HPDE6-E6E7 (cell line): ENCODE measurements around the gene ARHGDIG.
"Not testable (repeated sequence)": the region's sequence is repeated elsewhere in the genome, so short reads cannot be mapped to it uniquely, and the experiment has no call there.

Source experiments
- DNase-seq: peaks from one replicate; pipeline ENCODE4 v3.0.0; 2011; ENCODE audit warnings: missing footprints; ENCODE audit errors: extremely low spot score

Gene ARHGDIG

DNA sequence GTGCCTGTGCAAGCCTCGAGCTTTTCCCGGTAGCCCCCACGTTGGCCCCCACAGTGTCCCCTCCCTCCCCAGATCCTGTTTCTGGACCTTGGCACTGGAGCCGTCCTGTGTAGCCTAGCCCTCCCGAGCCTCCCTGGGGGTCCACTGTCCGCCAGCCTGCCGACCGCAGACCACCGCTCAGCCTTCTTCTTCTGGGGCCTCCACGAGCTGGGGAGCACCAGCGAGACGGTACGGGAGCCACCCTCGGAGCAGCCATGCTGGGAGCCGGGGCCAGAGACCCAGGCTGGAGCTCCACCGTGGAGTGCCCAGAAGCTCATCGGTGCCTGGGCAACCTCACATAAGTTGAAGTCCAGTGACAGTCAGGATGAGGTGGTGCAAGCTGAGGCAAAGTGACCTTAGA lies 16.4 kb upstream of the ARHGDIG start:
- no peak for DNase-seq

DNA sequence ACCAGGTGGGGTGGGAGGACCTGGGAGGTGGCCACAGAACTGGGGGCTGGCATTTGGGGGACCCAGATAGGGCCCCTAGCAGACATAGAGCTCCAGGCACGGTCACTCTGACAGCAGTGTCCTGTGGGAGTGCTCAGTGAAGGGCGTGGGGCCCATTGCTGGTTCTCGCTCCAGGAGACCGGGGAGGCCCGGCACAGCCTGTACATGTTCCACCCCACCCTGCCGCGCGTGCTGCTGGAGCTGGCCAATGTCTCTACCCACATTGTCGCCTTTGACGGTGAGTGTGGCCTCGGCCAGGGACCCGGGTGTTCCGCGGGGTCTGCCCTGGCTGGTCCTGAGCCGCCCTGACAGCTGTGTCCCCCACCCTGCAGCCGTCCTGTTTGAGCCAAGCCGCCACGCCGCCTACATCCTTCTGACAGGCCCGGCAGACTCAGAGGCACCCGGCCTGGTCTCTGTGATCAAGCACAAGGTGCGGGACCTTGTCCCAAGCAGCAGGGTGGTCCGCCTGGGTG lies 15.9 kb upstream of the ARHGDIG start:
- no peak for DNase-seq

DNA sequence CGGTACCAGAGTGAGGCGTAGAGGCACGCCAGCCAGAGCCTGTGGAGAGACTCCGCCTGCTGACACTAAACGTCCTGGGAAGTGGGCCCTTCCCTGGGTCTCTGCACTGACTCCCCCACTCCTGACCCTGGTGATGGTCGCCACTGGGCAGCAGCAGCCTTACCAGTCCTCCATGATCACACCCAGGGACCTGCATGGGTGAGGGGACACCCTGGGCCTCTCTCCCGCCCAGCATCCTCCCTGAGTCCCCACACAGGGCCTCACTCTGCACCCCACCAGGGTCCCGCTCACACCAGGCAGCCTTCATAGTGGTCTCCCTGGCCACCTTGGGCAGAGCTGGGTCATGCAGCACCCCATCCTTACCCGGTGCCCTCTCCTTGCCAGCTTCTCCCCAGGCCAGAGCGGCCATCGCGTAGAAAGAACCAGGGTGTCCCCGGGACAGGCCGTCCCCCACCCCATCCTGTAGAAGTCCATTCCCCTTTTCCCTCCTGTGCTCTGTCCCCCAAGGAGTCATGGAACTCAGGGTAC lies 15.3 kb upstream of the ARHGDIG start:
- no peak for DNase-seq

DNA sequence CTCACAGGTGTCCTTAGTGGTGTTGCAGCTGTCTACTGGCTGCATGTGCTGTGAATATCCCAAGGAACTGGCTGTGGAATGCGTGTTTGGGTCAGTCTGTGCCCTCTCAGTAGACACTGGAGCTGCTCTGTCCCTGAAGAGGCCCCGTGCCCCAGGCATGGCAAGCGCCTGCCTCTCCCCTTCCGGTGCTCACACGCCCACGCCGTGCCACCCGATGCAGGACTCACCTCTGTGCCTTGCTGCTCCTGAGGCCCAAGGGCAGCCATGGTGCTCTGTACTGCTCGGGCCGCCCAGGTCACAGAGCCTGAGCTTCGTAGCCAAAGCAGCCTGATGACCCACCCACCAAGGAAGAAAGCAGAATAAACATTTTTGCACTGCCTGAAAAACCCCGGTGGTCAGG lies 14.7 kb upstream of the ARHGDIG start:
- DNase-seq = no peak

DNA sequence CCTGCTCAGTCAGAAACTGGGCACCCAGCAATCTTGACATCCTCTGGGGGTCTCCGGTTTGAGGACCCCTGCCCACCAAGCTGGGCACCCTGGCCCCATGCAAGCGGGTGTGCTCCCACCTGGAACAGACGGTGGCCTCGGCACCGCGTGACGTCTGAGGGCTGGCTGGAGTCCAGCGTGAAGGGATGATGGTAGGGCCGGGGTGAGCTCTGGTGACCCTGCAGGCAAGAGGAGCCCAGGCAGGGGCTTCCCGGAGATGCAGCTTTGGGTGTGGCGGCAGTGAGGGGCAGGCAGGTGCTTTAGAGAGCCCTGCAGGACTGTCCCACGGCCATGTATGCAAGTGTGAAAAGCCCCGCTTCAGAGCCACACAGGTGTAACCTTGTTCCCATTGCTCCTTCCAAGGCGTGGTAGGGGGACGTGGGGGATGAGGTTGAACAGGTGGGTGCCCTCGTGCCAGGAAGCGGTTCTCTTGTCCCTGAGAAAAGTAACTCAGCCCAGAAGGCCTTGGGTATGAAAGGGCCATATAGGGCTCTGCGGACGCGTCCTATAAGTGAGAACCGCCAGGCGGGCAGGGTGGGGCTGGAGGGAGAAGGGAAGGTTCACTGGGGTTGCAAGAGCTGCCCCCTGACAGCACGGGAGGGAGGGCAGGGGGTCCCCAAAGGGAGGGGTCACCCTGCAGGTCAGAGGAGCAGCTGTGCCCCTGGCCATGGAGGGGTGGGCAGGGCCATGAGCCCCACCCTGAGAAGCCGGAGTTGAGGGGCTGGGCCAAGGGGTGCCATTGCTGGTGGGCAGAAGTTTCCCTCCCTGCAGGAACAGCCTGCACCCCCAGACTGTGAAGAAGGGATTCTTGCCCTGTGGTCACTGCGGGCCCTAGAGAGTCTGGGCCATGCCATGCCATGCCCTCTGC lies 13.9 kb upstream of the ARHGDIG start:
- DNase-seq = no peak

DNA sequence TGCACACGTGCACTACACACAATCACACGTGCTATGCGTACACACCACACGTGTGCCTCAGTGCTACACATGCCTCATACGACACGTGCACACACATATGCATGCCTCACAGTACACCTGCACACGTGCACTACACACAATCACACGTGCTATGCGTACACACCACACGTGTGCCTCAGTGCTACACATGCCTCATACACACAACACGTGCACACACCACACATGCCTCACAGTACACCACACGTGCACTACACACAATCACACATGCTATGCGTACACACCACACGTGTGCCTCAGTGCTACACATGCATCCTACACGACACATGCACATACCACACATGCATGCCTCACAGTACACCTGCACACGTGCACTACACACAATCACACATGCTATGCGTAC lies 12.8 kb upstream of the ARHGDIG start:
- DNase-seq = not testable (repeated sequence)

DNA sequence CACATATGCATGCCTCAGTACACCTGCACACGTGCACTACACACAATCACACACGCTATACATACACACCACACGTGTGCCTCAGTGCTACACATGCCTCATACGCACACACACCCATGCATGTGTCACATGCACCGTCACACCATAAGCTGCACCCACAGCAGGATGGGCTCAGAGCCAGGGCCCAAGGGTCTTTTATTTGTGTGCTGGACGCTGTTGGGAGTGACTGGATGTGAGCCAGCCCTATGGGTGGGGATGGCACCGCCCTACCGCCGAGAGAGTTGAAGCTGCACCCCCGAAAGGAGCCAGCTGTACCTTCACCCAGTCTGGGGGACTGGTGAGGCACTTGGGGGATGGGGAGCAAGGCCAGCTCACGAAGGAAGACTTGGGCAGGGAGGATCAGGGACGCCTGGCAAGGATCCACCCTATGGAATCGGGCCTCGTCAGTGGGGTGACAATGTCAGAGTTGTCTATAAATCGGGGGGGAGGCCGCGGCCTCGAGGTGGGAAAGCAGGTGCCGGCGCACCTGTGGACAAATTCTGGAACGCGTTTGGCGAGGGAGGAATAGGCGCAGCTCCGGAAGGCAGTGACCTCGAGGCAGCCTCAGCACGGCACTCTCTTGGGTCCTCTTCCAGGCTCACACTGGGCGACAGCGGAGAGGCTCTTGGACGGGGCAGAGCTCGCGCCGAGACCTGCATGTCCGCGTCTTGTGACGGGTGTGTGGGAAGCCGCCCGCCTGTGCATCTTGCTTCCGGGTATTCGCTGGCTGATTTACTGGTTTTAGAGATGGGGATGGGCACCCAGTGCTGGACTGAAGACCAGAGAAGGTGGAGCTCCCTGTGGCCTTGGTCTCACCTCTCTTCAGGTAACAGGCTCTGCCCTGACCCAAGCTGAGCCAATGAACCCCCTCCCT lies 12.0 kb upstream of the ARHGDIG start:
- no peak for DNase-seq

DNA sequence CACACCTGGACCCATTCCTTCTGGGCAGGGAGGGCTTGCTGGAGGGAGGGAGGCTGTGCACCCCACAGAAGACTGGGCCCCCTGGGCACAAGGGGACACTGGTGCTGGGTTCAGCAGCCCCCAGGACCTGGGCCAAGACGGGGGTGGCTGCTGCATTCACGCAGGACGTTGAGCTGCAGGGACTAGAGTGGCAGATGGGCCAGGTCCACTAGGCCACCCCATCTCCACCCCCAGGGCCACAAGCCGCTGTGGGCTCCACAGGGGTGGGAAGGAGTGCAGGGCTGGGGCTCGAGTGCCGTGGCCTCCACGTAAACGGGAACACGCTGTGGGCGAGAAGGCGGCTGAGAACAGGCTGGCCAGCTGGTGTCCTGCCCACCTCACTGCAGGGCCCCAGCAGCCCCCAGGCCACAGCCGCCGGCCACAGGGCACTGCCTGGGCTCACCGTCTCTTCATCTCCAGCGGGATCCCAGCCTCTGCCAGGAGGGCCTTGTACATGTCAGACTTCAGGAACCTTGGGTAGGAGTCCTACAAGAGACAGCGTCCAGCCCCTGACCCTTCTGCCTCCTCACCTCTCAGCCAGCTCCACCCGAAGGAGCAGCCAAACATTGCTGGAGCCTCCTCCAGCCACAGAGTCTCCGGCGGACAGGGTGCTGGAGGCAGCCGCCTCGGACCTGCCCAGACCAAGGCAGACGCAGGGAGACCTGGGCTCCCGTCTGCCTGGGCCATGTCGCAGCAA lies 11.2 kb upstream of the ARHGDIG start:
- no peak for DNase-seq

DNA sequence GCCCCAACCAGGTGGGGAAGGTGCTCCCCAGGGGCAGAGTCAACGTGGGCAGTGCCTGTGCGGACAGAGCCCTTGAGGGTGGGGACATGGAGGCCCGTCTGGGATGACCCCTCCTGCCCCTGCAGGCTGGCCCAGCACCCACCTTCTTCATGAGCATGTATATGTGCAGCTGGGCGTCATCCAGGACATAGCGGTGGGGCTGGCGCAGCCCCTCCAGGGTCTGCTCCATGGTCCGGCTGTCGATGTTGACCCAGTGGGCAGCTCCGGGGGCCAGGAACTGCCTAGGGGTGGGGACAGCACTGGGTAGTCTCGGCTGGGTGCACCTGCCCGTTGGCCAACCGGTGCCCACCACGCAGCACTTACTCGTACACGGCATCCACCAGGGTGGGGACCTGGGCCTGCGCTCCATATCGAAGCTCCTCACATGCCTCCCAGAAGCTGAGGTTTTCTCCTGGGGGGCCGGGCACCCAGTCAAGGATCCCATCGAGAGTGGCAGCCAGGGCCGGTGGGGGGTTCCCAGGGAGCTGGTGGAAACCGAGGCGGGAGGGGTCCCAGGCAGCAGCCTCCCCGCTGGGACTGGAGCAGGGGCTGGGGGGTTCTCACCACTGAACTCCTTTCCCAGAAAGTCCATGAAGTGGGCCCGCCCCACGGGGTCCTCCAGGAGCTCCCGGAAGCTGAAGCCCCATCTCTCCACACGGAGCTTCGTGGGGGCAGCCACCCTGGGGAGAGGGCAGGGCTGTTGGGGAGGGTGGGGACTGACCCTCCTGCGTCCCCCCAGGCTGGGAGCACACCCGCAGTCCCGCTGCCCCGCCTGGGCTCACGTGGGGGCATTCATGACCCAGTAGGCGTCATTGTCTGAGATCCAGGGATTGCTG lies 9.8 kb upstream of the ARHGDIG start:
- no peak for DNase-seq

DNA sequence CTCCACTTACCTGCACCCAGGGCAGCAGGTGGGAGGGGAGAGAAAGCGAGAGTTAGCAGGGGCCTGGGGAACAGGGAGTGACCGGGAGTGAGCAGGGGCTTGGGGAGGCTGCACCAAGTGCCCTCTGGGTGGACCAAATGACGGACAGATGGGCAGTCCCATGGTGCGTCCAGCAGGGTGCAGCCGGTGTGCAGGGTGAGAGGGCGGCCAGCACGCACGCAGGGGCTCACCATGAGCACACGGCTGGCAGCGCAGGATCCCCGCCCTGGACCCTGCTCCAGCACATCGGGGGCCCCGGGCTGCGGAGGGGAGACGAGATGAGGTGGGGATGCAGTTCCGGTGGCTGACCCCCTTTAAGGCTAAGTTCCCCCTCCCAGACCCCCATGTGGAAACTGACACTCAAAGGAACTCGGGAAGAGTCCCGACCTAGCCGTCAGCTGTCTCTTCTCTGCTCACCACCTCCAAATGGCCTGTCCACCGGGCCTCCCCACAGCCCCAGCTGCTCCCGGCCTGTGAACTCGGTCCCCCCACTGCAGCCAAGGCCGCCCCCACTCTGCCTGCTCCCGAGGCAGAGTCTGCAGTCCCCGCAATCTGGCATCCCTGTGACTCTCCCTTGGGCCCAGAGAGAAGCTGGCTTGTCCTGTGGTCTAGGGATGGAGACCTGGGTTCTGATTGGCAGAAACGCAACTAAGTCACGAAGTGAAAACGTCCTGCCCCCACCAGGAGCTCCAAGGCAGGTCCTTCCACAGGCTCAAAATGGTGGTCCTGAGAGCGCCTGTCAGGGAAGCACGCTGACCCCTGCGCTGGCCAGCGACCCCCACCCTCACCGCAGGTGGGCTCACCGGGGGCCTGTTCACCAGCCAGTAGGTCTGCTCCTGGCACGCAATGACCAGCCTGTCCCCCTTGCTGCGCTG lies 7.5 kb upstream of the ARHGDIG start:
- DNase-seq = no peak

DNA sequence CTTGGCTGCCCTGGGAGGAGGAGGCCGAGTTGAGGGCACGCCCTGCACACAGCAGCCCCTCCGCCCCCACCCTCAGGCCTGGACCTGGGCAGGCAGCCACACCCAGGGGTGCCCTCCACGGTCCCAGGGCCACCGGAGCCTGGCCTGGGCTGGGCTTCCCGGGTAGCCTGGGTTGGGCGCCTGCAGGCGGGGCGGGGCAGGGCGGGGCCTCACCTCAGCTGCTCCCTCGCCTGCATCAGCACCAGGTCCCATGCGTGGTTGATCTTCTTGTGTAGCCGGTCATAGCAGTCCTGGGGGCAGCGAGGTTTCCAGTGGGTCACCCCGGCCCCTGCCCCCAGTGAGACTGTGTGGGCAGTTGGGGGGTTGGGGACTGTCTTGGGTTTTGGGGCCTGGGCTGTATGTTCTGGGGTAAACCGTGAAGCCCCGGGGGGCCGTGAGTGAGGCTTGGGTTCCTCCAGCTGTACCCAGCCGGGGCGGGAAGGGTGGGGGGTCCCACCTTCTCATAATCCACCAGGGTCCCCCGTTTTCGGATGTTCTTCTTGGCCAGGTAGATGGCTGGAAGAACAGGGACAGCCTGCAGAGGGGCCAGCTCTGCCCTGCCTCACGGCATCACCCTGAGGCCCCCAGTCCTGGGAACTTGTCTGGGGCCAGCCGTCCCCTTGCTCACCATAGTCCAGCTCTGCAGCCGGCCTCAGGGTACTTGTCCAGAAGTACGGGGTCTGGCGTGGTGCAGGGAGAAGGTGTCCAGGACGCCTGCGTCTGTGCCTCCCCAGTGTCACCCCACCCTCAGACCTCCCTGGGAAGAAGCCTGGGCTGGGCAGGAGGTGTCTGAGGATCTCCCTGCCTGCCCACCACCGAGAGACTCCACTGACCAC lies 6.6 kb upstream of the ARHGDIG start:
- peak; percentile 53 for DNase-seq

DNA sequence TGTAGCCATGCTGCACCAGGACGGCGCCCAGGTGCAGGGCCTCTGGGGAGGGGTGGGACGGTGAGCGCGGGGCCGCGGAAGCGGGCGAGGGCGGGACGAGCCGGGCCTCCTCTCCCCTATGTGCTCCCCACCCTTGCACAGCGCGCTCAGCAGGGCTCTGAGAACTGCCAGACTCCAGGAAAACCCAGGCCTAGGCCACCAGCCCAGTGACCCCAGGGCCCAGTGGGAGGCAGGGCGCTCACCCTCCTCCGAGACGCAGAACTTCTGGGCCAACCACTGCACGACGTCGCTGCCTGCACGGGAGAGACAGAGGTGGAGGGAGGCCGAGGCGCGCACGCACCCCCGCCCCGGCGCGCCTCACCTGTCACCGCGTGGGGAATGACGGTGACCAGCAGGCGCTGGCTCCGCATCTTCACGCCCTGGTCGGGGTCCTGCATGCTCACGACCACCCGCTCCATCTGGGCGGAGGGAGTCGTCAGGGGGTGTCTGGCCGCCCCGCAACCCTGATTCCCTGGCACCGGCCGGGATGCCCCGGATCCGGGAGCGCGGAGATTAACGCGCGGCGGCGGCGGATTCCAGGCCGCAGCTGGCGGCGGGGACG lies 5.2 kb upstream of the ARHGDIG start:
- DNase-seq = no peak

DNA sequence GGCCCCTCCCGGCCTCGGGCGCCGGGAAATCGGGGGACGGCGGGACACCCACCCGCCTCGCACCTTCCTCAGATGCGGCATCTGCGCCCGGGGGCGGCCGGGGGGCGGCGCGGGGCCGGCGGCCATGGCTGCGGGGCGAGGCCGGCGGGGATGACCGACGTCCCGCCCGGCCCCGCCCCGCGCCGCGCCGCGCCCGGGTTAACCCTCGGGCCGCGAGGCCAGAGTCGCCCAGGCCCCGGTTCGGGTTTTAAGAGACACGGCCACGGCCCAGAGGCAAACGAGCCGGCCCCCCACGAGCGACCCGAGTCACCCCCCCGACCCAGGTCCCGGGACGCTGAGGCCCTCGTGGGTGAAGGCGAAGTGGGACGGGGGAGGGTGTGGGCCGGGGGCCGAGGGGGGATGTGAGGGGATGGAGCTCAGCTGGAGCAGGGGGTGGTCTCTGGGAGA lies 4.6 kb upstream of the ARHGDIG start, which contains the start of gene RGS11:
Gene RGS11 (minus strand): TSS at position 159 of the 447 bp plus-strand sequence. CDS start 33 bp downstream, at position 126.
- DNase-seq = no peak

DNA sequence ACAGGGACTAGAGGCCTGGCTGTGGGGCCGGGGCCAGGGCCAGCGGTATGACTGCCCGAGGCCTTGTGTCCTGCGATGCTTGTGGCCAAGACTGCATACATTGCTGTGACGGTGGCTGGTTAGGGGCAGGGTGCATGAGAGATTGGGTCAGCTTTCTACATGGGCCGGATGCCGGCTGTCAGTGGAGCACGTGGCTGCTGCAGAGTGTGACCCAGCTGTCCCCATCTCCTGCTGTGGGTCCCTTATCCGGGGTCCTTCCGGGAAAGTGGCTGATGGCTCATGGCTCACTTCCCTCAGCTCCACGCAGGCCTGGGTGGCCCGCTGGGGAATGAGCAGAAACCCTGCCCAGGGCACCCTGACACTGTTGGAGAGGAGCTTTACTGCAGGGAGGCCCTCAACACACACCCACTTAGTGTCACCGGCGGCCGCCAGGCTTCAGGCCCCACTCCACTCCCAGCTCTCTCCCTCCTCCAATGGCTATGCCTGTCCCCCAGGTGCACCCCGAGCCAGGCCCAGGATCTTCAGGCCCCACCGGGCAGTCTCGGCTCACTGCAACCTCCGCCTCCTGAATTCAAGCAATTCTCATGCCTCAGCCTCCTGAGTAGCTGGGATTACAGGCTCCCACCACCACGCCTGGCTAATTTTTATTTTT lies 3.8 kb upstream of the ARHGDIG start:
- no peak for DNase-seq

DNA sequence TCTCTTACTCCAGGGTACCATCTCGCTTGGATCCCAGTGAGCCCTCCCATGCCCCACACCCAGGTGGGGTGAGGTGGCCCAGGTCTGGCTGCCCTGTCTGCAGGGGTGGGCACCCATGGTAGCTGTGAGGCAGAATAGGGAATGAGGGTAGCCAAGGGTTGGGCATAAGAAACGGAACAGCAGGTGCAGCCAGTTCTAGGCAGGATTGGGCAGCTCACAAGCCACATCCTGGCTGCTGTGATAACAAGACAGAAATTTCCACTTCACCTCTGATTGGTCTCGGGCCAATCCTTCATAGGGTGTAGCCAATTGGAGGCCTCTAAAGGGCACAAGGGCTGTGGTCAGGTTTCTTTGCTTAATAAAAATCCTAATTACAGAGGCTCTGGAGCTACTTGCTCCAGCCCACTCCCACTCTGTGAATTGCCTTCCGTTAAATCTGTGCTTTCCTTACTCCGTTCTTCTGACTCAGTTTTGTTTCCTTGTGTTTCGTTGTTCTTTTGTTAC lies 1.5 kb upstream of the ARHGDIG start:
- DNase-seq = no peak

DNA sequence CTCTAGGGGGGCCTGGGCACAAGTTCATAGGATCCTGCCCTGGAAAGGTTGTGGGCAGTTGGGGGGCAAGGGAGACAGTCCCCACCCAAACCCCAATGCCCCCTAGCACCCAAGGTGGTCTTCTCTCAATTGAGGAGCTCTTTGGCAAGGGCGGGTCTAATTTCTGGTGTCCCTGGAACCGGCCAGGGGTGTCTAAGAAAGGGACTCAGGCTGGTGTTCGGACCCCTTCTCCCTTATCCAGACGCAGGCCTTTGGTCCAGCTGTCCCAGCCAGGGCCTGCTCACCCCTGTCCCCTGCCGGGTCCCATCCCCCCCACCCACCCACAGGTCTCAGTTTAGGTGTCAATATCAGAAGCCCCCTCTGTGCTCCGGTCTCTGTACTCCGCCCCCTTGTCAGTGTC lies 860 bp upstream of the ARHGDIG start:
- no peak for DNase-seq

DNA sequence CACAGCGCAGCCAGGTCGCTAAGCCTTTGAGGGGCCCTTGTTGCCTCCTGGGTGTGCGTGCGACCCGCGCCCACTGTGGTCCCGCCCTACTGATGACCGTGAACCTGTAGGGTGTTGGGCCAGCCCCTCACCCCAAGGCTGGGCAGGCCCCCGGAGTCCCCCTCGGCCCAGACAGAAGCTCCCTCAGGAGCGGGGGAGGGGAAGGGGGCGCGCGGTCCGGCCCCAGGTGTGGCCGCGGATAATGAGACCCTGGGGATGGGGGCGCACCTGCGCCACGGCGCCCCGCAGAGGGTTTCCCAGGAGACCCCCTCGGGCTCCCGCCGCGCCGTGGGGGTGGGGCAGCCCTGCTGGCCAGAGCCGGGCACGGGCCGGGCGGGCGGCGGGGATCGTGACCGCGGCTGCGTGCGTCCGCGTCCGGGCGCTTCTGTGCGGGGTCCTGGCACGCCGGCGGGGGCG lies 358 bp upstream of the ARHGDIG start:
- DNase-seq = no peak
